SK-N-SH treated with all-trans-retinoic acid at 6 μM for 48 hours (cell line): ENCODE measurements around the gene NMT1.

Experiments
- ARNTL ChIP-seq: fragments of 450-650 bp; formaldehyde crosslinking; IDR thresholded peaks from 2 replicates; pipeline ENCODE4 v1.5.0; 2020; ENCODE audit warnings: low read depth, mild to moderate bottlenecking, moderate library complexity, borderline replicate concordance
- BACH2 ChIP-seq: fragments of 250-450 bp; sonication (Bioruptor Pico); IDR thresholded peaks from 2 replicates; pipeline ENCODE4 v1.9.0; 2021; ENCODE audit warnings: mild to moderate bottlenecking, borderline replicate concordance
- CSDC2 ChIP-seq: fragments of 250-450 bp; sonication (Bioruptor Pico); IDR thresholded peaks from 2 replicates; pipeline ENCODE4 v1.5.0; 2020; ENCODE audit warnings: mild to moderate bottlenecking, moderate library complexity
- ESRRG ChIP-seq: fragments of 250-450 bp; sonication (Bioruptor Pico); IDR thresholded peaks from 2 replicates; pipeline ENCODE4 v1.6.1; 2021; ENCODE audit warnings: mild to moderate bottlenecking
- OSR1 ChIP-seq: fragments of 250-450 bp; sonication (Bioruptor Pico); IDR thresholded peaks from 2 replicates; pipeline ENCODE4 v1.8.0; 2022; ENCODE audit warnings: moderate library complexity, mild to moderate bottlenecking, inconsistent platforms
- PATZ1 ChIP-seq: fragments of 250-450 bp; sonication (Bioruptor Pico); IDR thresholded peaks from 2 replicates; pipeline ENCODE4 v1.8.0; 2020; ENCODE audit warnings: mild to moderate bottlenecking, moderate library complexity, borderline replicate concordance
- TCF4 ChIP-seq: fragments of 250-450 bp; sonication (Bioruptor Pico); IDR thresholded peaks from 2 replicates; pipeline ENCODE4 v1.8.0; 2021; ENCODE audit warnings: mild to moderate bottlenecking, moderate library complexity, borderline replicate concordance
- TOX ChIP-seq: fragments of 250-450 bp; sonication (Bioruptor Pico); IDR thresholded peaks from 2 replicates; pipeline ENCODE4 v1.8.0; 2021; ENCODE audit warnings: mild to moderate bottlenecking, moderate library complexity, borderline replicate concordance
- TSHZ2 ChIP-seq: fragments of 250-450 bp; sonication (Bioruptor Pico); IDR thresholded peaks from 2 replicates; pipeline ENCODE4 v1.5.0; 2020; ENCODE audit warnings: mild to moderate bottlenecking, moderate library complexity
- ZFP3 ChIP-seq: fragments of 250-450 bp; sonication (Bioruptor Pico); IDR thresholded peaks from 2 replicates; pipeline ENCODE4 v1.5.0; 2020; ENCODE audit warnings: mild to moderate bottlenecking, moderate library complexity
- TF ChIP-seq, protein P1 (sequence below): fragments of 250-450 bp; sonication (Bioruptor Pico); IDR thresholded peaks from 2 replicates; pipeline ENCODE4 v1.5.1; 2021; ENCODE audit warnings: mild to moderate bottlenecking, moderate library complexity

- no peak for TF ChIP-seq ZFP3 (CRISPR knock-in tag)
- TF ChIP-seq ARNTL (CRISPR knock-in tag) = no peak
- TF ChIP-seq, protein P1, sequence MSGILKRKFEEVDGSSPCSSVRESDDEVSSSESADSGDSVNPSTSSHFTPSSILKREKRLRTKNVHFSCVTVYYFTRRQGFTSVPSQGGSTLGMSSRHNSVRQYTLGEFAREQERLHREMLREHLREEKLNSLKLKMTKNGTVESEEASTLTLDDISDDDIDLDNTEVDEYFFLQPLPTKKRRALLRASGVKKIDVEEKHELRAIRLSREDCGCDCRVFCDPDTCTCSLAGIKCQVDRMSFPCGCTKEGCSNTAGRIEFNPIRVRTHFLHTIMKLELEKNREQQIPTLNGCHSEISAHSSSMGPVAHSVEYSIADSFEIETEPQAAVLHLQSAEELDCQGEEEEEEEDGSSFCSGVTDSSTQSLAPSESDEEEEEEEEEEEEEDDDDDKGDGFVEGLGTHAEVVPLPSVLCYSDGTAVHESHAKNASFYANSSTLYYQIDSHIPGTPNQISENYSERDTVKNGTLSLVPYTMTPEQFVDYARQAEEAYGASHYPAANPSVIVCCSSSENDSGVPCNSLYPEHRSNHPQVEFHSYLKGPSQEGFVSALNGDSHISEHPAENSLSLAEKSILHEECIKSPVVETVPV = no peak
- no peak for TF ChIP-seq PATZ1
- no peak for TF ChIP-seq OSR1 (CRISPR knock-in tag)
- no peak for TF ChIP-seq TSHZ2
- TF ChIP-seq ESRRG (CRISPR knock-in tag) = no peak
- TF ChIP-seq TCF4 (CRISPR knock-in tag) = no peak
- TF ChIP-seq BACH2 = no peak
- no peak for TF ChIP-seq CSDC2 (CRISPR knock-in tag)
- no peak for TF ChIP-seq TOX
These were observed 30.4 kb upstream of the NMT1 start for GRCh38 chr17:45030733-45031132.
